B cell (primary cell): ENCODE data around the gene TTF1. TPM values are rescaled to one million over a fixed set of nuclear protein-coding genes. Genes with fewer than 3 reads are reported as not detected.

Experiments
- ATAC-seq: fragments of 200-7000 bp; cut with Tn5 transposase; one replicate; pipeline ENCODE4 v1.10.0; 2021; ENCODE audit warnings: low read depth, mild to moderate bottlenecking, moderate number of reproducible peaks, moderate library complexity
- CTCF ChIA-PET: fragments of 350-600 bp; sonication (Branson Sonifier 250); formaldehyde crosslinking; loops from one replicate; lab custom pipeline; 2021; ENCODE audit warnings: antibody characterized with exemption, inconsistent platforms; lab: Charles Lee
- POLR2A ChIA-PET: fragments of 350-600 bp; sonication (Branson Sonifier 250); formaldehyde crosslinking; loops from one replicate; lab custom pipeline; 2021; ENCODE audit warnings: antibody characterized with exemption; lab: Charles Lee
- DNase-seq: peaks from one replicate; pipeline ENCODE4 v3.0.0; 2013
- H2AFZ ChIP-seq: 2 replicates; pipeline ENCODE4 v1.6.1; 2012; ENCODE audit warnings: mild to moderate bottlenecking, low read depth, low read length; ENCODE audit not compliant: insufficient read depth, poor library complexity, severe bottlenecking
- H3K27ac ChIP-seq, 2 donors: 1 replicate in 1 of 2; 2 replicates in 1 of 2; pipeline ENCODE4 v1.5.1; 2012 to 2013; ENCODE audit warnings: low read length in 2 of 2, mild to moderate bottlenecking in 2 of 2, moderate library complexity in 1 of 2
- H3K27me3 ChIP-seq, 4 experiments: fragments of 200-600 bp in 1 of 4; sonication (generic) in 1 of 4; replicated peaks in 1 of 4; 1 replicate in 2 of 4; 2 replicates in 2 of 4; pipeline versions ENCODE4 v1.6.1 to v1.7.0; 2013 to 2016; ENCODE audit warnings: low read length in 3 of 4, mild to moderate bottlenecking in 2 of 4, mixed read lengths in 1 of 4, moderate library complexity in 1 of 4; ENCODE audit not compliant: insufficient read depth in 4 of 4, control insufficient read depth in 3 of 4; ENCODE audit errors: control extremely low read depth in 1 of 4
- H3K36me3 ChIP-seq, 2 experiments: replicated peaks in 1 of 2; 1 replicate in 1 of 2; 2 replicates in 1 of 2; pipeline versions ENCODE4 v1.6.1 to v1.7.1; 2013; ENCODE audit warnings: low read length in 1 of 2; ENCODE audit not compliant: insufficient read depth in 2 of 2, control insufficient read depth in 1 of 2; ENCODE audit errors: control extremely low read depth in 1 of 2, extremely low read depth in 1 of 2
- H3K4me1 ChIP-seq, 2 donors: fragments of 200-600 bp in 1 of 2; sonication (generic) in 1 of 2; 1 replicate in 1 of 2; 2 replicates in 1 of 2; pipeline versions ENCODE4 v1.5.1 to v1.6.1; 2013 to 2017; ENCODE audit warnings: low read length in 2 of 2; ENCODE audit not compliant: control insufficient read depth in 2 of 2, insufficient read depth in 2 of 2
- H3K4me2 ChIP-seq: replicated peaks from 2 replicates; pipeline ENCODE3; 2012; ENCODE audit warnings: mild to moderate bottlenecking, low read depth, low read length; ENCODE audit not compliant: poor library complexity, severe bottlenecking
- H3K4me3 ChIP-seq, 5 experiments: fragments of 200-600 bp in 1 of 5; sonication (generic) in 1 of 5; 1 replicate in 3 of 5; 2 replicates in 2 of 5; pipeline versions ENCODE4 v1.5.1 to v1.7.0; 2011 to 2016; ENCODE audit warnings: low read length in 4 of 5, mild to moderate bottlenecking in 4 of 5, low read depth in 2 of 5, control low read depth in 1 of 5, moderate library complexity in 1 of 5; ENCODE audit not compliant: insufficient read depth in 1 of 5; ENCODE audit errors: control extremely low read depth in 1 of 5, extremely low read depth in 1 of 5
- H3K79me2 ChIP-seq: fragments of 200-600 bp; sonication (generic); one replicate; pipeline ENCODE4 v1.6.0; 2016; ENCODE audit warnings: low read length; ENCODE audit not compliant: control insufficient read depth, insufficient read depth
- H3K9ac ChIP-seq: fragments of 200-600 bp; sonication (generic); 2 replicates; pipeline ENCODE4 v1.6.1; 2017; ENCODE audit warnings: mild to moderate bottlenecking, low read length, moderate library complexity
- H3K9me3 ChIP-seq, 3 donors: one replicate each; pipeline versions ENCODE4 v1.6.1 to v1.7.1; 2013; ENCODE audit warnings: low read length in 2 of 3; ENCODE audit not compliant: control insufficient read depth in 2 of 3, insufficient read depth in 1 of 3; ENCODE audit errors: control extremely low read depth in 1 of 3
- H4K20me1 ChIP-seq: 2 replicates; pipeline ENCODE4 v1.6.0; 2012; ENCODE audit warnings: mild to moderate bottlenecking, low read length; ENCODE audit not compliant: insufficient read depth, control insufficient read depth, poor library complexity, severe bottlenecking
- H3K27ac Mint-ChIP-seq: one replicate; pipeline ENCODE4 v1.8.0; 2021; ENCODE audit warnings: mixed read lengths
- H3K27me3 Mint-ChIP-seq: one replicate; pipeline ENCODE4 v1.8.0; 2021; ENCODE audit warnings: mixed read lengths
- H3K4me1 Mint-ChIP-seq: one replicate; pipeline ENCODE4 v1.8.0; 2021; ENCODE audit warnings: mixed read lengths
- H3K4me3 Mint-ChIP-seq: one replicate; pipeline ENCODE4 v1.8.0; 2021; ENCODE audit warnings: mixed read lengths
- H3K9me3 Mint-ChIP-seq: one replicate; pipeline ENCODE4 v1.8.0; 2022; ENCODE audit warnings: mixed read lengths; ENCODE audit not compliant: insufficient read depth
- CTCF ChIP-seq: fragments of 200-600 bp; IDR thresholded peaks from one replicate; pipeline ENCODE4 v1.8.0; 2022; ENCODE audit warnings: antibody characterized with exemption, mild to moderate bottlenecking
- EZH2 ChIP-seq: IDR thresholded peaks from 2 replicates; pipeline ENCODE4 v1.6.1; 2012; ENCODE audit warnings: borderline replicate concordance, low read depth, mild to moderate bottlenecking, moderate library complexity, low read length; ENCODE audit not compliant: insufficient read depth, poor library complexity, severe bottlenecking
- WGBS: methylation state at CpG from one replicate; pipeline ENCODE4 v1.1.5; 2013; ENCODE audit warnings: missing lambda C conversion rate; ENCODE audit not compliant: insufficient coverage; 5-methylcytosine and 5-hydroxymethylcytosine counted together
- intact Hi-C: fragments of 100-400 bp; cut with micrococcal nuclease; formaldehyde crosslinking; loops from one replicate; pipeline ENCODE4 v1.10.0; 2022
- polyA plus RNA-seq: library from polyadenylated mRNA; depleted of rRNA; stranded (reverse); fragments of >200 nt; gene quantifications from 2 replicates; pipeline ENCODE4 v1.2.3, GENCODE V29; 2012
- total RNA-seq, 2 donors: library from RNA; stranded (reverse); fragments of 120-200 nt in 1 of 2; gene quantifications; 1 replicate in 1 of 2; 2 replicates in 1 of 2; pipeline versions ENCODE4 v1.2.3 to v1.2.4, GENCODE V29; 2013 to 2022

TTF1 gene
- total and polyA plus RNA-seq, 2 donors (not counting 1 experiment from before 2014, with no cell fraction given): 12.3 to 26.3 TPM

GRCh38 chr9:132414731-132415130 is 8.1 kb upstream of the TTF1 start:
- Histone ChIP-seq H3K36me3 (no peaks in the 10 kb centered on the region), H3K4me3 (no peak overlapping the region), H3K27me3 (peaks cover 0 to 56% (median 31%) of the 10 kb centered on the region in 4 experiments), H3K9me3 (no peaks in the 10 kb centered on the region), H3K4me1 (peaks cover 20 to 22% of the 10 kb centered on the region in 2 donors), H3K4me2 (no peak overlapping the region), H2AFZ (no peak overlapping the region), H3K27ac (no peak overlapping the region), H3K79me2 (peaks cover 7% of the 10 kb centered on the region), H3K9ac (no peak overlapping the region), H4K20me1 (no peaks in the 10 kb centered on the region)
- Mint-ChIP-seq H3K27me3 (peaks cover 48% of the 10 kb centered on the region), H3K4me3 (no peak overlapping the region), H3K9me3 (no peaks in the 10 kb centered on the region), H3K4me1 (peaks cover 19% of the 10 kb centered on the region), H3K27ac (no peak overlapping the region)
- intact Hi-C loops: loop anchor here (5.0 kb wide), 3 partner anchors 93 to 488 kb away; no protein-coding TSS in a partner anchor
- TF ChIP-seq CTCF: no peak
- DNase-seq (no peak), ATAC-seq (no peak)
- POLR2A ChIA-PET: interaction anchor here (1.0 kb wide), 1 partner anchor 1290 kb away, joined by 3 read pairs; the partner anchor contains the start of gene NUP214
- CTCF ChIA-PET: interaction anchor here (0.6 to 0.8 kb wide), 2 partner anchors 386 to 1169 kb away, joined by 3 read pairs; no protein-coding TSS in a partner anchor
- 70% methylated on average over 2 of the region's 7 CpGs for WGBS

GRCh38 chr9:132413926-132414325 is 7.3 kb upstream of the TTF1 start:
- H3K4me3 Mint-ChIP-seq: no peak overlapping the region
- Histone ChIP-seq H3K27me3 (peaks cover 0 to 52% (median 30%) of the 10 kb centered on the region in 4 experiments), H3K9me3 (no peaks in the 10 kb centered on the region), H3K4me2 (no peak overlapping the region), H3K27ac (no peak overlapping the region), H3K79me2 (peaks cover 12% of the 10 kb centered on the region), H3K36me3 (no peaks in the 10 kb centered on the region), H3K9ac (no peak overlapping the region), H3K4me3 (no peak overlapping the region), H3K4me1 (peaks cover 24 to 26% of the 10 kb centered on the region in 2 donors), H4K20me1 (no peaks in the 10 kb centered on the region), H2AFZ (no peak overlapping the region)
- H3K4me1 Mint-ChIP-seq: peaks cover 23% of the 10 kb centered on the region
- DNase-seq: no peak
- no peak overlapping the region for H3K27ac Mint-ChIP-seq
- H3K27me3 Mint-ChIP-seq: peaks cover 43% of the 10 kb centered on the region
- intact Hi-C loops: loop anchor here (5.0 kb wide), 3 partner anchors 93 to 488 kb away; no protein-coding TSS in a partner anchor
- CTCF ChIA-PET: interaction anchor here (0.6 to 0.8 kb wide), 2 partner anchors 386 to 1168 kb away, joined by 3 read pairs; no protein-coding TSS in a partner anchor
- POLR2A ChIA-PET: interaction anchor here (1.0 kb wide), 1 partner anchor 1289 kb away, joined by 3 read pairs; the partner anchor contains the start of gene NUP214
- H3K9me3 Mint-ChIP-seq: no peaks in the 10 kb centered on the region
- ATAC-seq: no peak
- no peak for TF ChIP-seq EZH2
- TF ChIP-seq CTCF: no peak
- 56% methylated on average over 1 of the region's 5 CpGs for WGBS
